GM18909 (cell line): ENCODE data around the gene RBMXL2.

Source experiments
- ATAC-seq: cut with Tn5 transposase; IDR thresholded peaks from one replicate; pipeline ENCODE4 v1.9.1; 2021; ENCODE audit warnings: mild to moderate bottlenecking; ENCODE audit not compliant: unreplicated experiment, poor library complexity

The RBMXL2 gene

GRCh38 chr11:7088921-7089320 is at the start of gene RBMXL2:
TSS of gene RBMXL2 (plus strand) at chr11:7088998. CDS start at chr11:7089121, 123 bp downstream.
- no peak for ATAC-seq

GRCh38 chr11:7046474-7047175 is 42.2 kb upstream of the RBMXL2 start:
- no peak for ATAC-seq

DNA sequence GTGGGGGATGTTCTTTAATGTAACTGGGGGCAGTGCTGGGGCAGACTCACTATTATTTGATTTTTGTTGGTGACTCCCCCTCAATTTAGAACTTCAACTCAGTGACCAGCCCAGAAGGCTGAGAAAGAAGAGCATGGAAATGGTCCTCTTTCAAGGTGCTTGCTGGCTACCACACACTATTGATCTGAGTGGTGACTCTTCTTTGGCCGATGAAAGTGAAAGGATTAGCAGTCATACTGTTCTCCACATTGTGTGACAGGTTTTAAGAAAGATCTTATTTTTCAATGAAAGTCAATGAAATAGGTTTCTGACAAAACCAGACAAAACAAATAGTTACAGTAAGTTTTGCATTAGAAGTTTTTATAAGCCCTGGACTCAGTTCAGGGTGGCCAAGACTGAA is 38.6 kb upstream of the RBMXL2 start:
- no peak for ATAC-seq

- ATAC-seq: no peak
Observed at GRCh38 chr11:7056828-7057513, 31.8 kb upstream of the RBMXL2 start.

- ATAC-seq: no peak
Observed at GRCh38 chr11:7057641-7058040, 31.2 kb upstream of the RBMXL2 start.

GRCh38 chr11:7060868-7061267 is 27.9 kb upstream of the RBMXL2 start:
- ATAC-seq: no peak

DNA sequence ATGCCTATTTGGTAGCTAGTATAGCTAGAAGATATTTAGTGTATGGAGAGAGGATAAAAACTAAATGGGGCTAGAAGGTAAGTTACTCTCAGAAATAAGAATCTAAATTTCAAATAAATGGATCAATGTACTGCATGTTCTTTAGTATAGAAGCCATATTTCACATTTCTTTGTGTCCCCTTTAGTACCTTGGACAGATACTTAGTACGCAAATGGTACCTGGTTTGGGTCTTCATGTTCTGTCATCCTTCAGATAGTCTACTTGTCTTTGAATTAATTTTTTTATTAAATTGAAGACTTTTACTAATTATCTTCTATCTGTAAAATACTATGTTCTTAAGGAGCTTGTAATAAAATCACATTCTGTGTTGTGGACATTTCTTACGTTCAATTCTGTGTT is 26.3 kb upstream of the RBMXL2 start:
- ATAC-seq: no peak

GRCh38 chr11:7072401-7073028 is 16.3 kb upstream of the RBMXL2 start:
- no peak for ATAC-seq

DNA sequence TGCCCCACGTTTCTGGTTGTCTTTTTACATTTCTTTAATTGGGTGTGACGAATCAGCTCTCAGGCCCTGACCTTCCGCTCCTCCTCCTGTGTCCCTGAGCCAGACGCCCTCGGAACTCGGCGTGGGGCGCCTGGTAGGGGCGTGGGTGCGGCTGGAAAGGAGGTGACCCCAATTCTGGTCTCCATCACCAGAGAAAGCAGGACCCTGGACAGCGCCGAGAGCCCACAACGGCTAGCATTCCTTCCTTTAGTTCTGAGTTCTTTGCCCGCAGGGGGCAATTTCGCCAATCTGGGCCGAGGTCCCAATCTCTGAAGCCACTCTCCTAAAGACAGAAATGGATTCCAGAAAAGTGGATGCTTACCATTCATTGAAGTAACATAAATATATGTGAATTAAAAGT is 11.7 kb upstream of the RBMXL2 start:
- ATAC-seq: no peak

DNA sequence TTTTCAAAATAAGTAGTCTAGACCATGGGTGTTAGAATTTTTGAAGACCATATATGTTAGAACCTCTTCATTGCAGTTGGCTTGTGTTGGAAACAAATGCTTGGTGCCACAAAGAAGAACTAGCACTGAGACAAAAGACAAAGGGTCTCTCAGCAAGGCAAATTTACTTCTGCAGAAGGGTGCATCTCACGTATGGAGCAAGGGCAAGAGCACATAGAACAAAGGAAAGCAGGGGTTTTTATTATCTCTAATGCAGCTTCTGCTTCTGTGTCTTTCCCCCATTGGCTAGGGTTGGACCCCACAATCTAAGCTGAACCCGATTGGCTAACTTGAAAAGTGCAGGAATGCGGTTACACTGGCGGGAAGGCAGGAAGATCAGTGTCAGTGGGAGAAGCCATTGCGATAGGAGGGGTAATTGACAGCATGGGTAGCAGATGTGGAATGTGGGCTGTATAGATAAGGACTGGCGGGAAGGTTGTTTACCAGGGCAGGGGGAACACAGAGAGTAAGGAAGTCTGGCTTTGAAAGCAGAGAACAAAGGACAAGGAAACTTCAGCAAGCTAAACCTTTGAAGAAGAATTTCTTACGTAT is 9.2 kb upstream of the RBMXL2 start:
- no peak for ATAC-seq

DNA sequence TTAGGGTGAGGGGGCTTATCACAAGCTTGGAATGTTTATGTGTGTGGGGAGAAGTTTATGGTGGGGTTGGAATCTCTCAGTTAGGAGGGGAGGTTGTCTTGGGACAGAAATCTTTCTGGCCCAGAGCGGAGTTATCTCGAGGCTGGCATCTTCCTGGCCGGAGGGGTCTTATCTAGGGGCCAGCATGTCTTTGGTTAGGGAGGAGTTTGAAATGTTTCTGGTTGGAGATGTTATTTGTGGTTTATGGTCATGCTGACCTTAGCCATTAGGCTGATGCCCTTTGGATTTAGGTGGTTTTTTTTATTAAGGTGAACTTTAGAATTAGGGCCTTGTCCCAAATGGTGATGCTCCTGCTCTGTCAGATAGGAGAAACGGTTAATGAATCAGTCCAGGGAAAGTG is 7.9 kb upstream of the RBMXL2 start:
- ATAC-seq: no peak

- ATAC-seq: no peak
Observed at GRCh38 chr11:7081441-7081840, 7.4 kb upstream of the RBMXL2 start.

DNA sequence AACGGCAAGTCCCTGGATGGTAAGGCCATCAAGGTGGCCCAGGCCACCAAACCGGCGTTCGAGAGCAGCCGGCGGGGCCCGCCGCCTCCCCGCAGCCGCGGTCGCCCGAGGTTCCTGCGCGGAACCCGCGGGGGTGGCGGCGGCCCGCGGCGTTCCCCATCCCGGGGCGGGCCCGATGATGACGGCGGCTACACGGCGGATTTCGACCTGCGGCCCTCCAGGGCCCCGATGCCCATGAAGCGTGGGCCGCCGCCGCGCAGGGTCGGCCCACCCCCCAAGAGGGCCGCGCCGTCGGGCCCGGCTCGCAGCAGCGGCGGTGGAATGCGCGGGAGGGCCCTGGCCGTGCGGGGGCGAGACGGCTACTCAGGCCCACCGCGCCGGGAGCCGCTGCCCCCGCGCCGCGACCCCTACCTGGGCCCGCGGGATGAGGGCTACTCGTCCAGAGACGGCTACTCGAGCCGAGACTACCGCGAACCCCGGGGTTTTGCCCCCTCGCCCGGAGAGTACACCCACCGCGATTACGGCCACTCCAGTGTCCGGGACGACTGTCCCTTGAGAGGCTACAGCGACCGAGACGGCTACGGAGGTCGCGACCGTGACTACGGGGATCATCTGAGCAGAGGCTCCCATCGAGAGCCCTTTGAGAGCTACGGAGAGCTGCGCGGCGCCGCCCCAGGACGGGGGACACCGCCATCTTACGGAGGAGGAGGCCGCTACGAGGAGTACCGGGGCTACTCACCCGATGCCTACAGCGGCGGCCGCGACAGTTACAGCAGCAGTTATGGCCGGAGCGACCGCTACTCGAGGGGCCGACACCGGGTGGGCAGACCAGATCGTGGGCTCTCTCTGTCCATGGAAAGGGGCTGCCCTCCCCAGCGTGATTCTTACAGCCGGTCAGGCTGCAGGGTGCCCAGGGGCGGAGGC is 792 bp downstream of the RBMXL2 start:
- ATAC-seq: no peak

DNA sequence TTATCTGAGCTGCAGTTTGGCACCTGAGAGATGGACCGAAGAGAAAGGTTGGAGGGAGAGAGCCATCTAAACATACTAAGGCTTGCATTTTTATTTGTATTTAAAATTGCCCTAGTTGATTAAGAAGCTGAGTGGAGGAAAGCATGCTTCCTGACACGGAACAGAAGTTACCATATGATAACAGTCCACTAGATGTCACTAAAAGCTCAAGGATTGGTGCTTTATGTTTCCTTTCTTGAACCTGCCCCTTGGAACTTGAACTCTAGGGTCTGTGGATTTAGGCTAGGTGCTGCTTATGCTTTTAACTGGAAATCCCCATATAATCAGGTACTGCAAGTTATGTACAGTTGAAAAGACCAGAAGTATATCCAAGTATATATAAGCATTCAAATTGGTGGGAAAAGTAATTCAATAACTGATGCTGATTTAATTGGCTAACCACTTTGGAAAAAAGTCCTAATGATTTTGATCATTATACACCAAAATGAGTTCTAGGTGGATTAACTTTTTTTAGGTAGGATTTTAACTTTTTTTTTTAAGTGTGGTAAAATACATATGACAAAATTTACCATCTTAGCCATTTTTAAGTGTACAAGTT is 9.5 kb downstream of the RBMXL2 start:
- ATAC-seq: peak; percentile 86

- ATAC-seq: no peak
Observed at GRCh38 chr11:7115780-7116179, 27.0 kb downstream of the RBMXL2 start.

GRCh38 chr11:7116370-7116769 is 27.6 kb downstream of the RBMXL2 start:
- ATAC-seq: no peak

- no peak for ATAC-seq
Observed at GRCh38 chr11:7138051-7138450, 49.3 kb downstream of the RBMXL2 start.
